Measurements from ENCODE around the gene SIRPA.

Gene SIRPA

GRCh38 chr20:1885254-1885653 lies 10.0 kb upstream of the SIRPA start:
- H3K4me3 ChIP-seq (replicated peaks; ENCODE audit: low read depth, low read length) = no peak overlapping the region
- no peak for TF ChIP-seq CTCF (IDR thresholded peaks at IDR 0.05; ENCODE audit: low read depth, low read length, missing control alignments)
- no peak for DNase-seq (ENCODE audit: extremely low read depth, low read depth)

GRCh38 chr20:1885940-1886693 lies 9.1 kb upstream of the SIRPA start:
- DNase-seq (ENCODE audit: extremely low read depth, low read depth) = no peak
- no peak overlapping the region for H3K4me3 ChIP-seq (replicated peaks; ENCODE audit: low read depth, low read length)
- no peak for TF ChIP-seq CTCF (IDR thresholded peaks at IDR 0.05; ENCODE audit: low read depth, low read length, missing control alignments)

GRCh38 chr20:1887321-1887720 lies 7.9 kb upstream of the SIRPA start:
- no peak for TF ChIP-seq CTCF (IDR thresholded peaks at IDR 0.05; ENCODE audit: low read depth, low read length, missing control alignments)
- DNase-seq (ENCODE audit: extremely low read depth, low read depth) = no peak

GRCh38 chr20:1887756-1888155 lies 7.5 kb upstream of the SIRPA start:
- TF ChIP-seq CTCF (IDR thresholded peaks at IDR 0.05; ENCODE audit: low read depth, low read length, missing control alignments) = no peak
- no peak for DNase-seq (ENCODE audit: extremely low read depth, low read depth)
- no peak overlapping the region for H3K4me3 ChIP-seq (replicated peaks; ENCODE audit: low read depth, low read length)

More at GRCh38 chr20:1887321-1887720, 7.9 kb upstream of the SIRPA start:
- no peak overlapping the region for H3K4me3 ChIP-seq (replicated peaks; ENCODE audit: low read depth, low read length)

- H3K4me3 ChIP-seq (replicated peaks; ENCODE audit: low read depth, low read length) = no peak overlapping the region
- DNase-seq (ENCODE audit: extremely low read depth, low read depth) = no peak
- no peak for TF ChIP-seq CTCF (IDR thresholded peaks at IDR 0.05; ENCODE audit: low read depth, low read length, missing control alignments)
Measured at GRCh38 chr20:1888796-1889463, 6.3 kb upstream of the SIRPA start.

- TF ChIP-seq CTCF (IDR thresholded peaks at IDR 0.05; ENCODE audit: low read depth, low read length, missing control alignments) = no peak
- H3K4me3 ChIP-seq (replicated peaks; ENCODE audit: low read depth, low read length) = no peak overlapping the region
- no peak for DNase-seq (ENCODE audit: extremely low read depth, low read depth)
Measured at GRCh38 chr20:1890469-1891262, 4.5 kb upstream of the SIRPA start.
